Measurements from ENCODE around the gene C1QL3.

- no peak for TF ChIP-seq EZH2phosphoT487 (IDR thresholded peaks at IDR 0.05; ENCODE audit: low read length)
- no peak for TF ChIP-seq CTCF (IDR thresholded peaks at IDR 0.05; ENCODE audit: low read length)
- TF ChIP-seq EZH2 (optimal IDR thresholded peaks at IDR 0.05; ENCODE audit: low read depth, low read length), result no peak
Measured at GRCh38 chr10:16472828-16473227, 48.9 kb downstream of the C1QL3 start.
